K562 (cell line): ENCODE results near the gene HEXIM2. TPM values are rescaled to one million over a fixed set of nuclear protein-coding genes. Genes with fewer than 3 reads are reported as not detected.
A peak's percentile ranks its signal among the peaks of the same experiment; 100 is the strongest.

Experiments
- AFF1 ChIP-seq, 2 experiments: fragments of 450-650 bp; IDR thresholded peaks; 2 replicates each; pipeline ENCODE4 v1.6.1; 2018; ENCODE audit warnings: mild to moderate bottlenecking in 2 of 2, low read depth in 1 of 2; ENCODE audit not compliant: partially characterized antibody in 2 of 2
- ARID3A ChIP-seq: IDR thresholded peaks from 2 replicates; pipeline ENCODE4 v1.6.1; 2012; ENCODE audit warnings: low read depth, low read length, improper control_type of control experiment, borderline replicate concordance
- BRD9 ChIP-seq: fragments of 450-650 bp; IDR thresholded peaks from 2 replicates; pipeline ENCODE4 v1.6.1; 2018; ENCODE audit warnings: low read depth; ENCODE audit not compliant: partially characterized antibody
- CXXC5 ChIP-seq: fragments of 250-450 bp; sonication (Bioruptor Pico); IDR thresholded peaks from 2 replicates; pipeline ENCODE4 v1.8.0; 2022; ENCODE audit warnings: inconsistent platforms, mild to moderate bottlenecking, moderate library complexity
- EP300 ChIP-seq: IDR thresholded peaks from 2 replicates; pipeline ENCODE4 v1.6.1; 2012; ENCODE audit warnings: low read length, improper control_type of control experiment
- HINFP ChIP-seq: fragments of 450-650 bp; conservative IDR thresholded peaks from 2 replicates; pipeline ENCODE4 v1.6.1; 2016; ENCODE audit warnings: missing genetic modification characterization, low read depth, mild to moderate bottlenecking, control low read depth, missing compliant biosample characterization
- KAT7 ChIP-seq: sonication (generic); formaldehyde crosslinking; IDR thresholded peaks from 2 replicates; pipeline ENCODE4 v1.8.0; 2022; ENCODE audit warnings: missing genetic modification reagents, mild to moderate bottlenecking, borderline replicate concordance
- L3MBTL2 ChIP-seq: fragments of 450-650 bp; IDR thresholded peaks from 2 replicates; pipeline ENCODE4 v1.6.1; 2016; ENCODE audit warnings: mild to moderate bottlenecking, moderate library complexity
- PHF21A ChIP-seq: fragments of 450-650 bp; IDR thresholded peaks from 2 replicates; pipeline ENCODE4 v1.6.1; 2017; ENCODE audit warnings: low read depth, borderline replicate concordance
- SP1 ChIP-seq: sonication (generic); formaldehyde crosslinking; IDR thresholded peaks from 2 replicates; pipeline ENCODE4 v1.8.1; 2022; ENCODE audit warnings: mild to moderate bottlenecking, missing genetic modification reagents
- SREBF1 ChIP-seq: fragments of 150-350 bp; IDR thresholded peaks from 2 replicates; pipeline ENCODE4 v1.6.1; 2014; ENCODE audit warnings: antibody characterized with exemption, low read depth, low read length, borderline replicate concordance
- STAG1 ChIP-seq: sonication (generic); formaldehyde crosslinking; IDR thresholded peaks from 2 replicates; pipeline ENCODE4 v1.5.0; 2020; ENCODE audit warnings: missing genetic modification reagents, borderline replicate concordance
- TEAD1 ChIP-seq, 2 experiments: fragments of 450-650 bp in 1 of 2; sonication (generic) in 1 of 2; formaldehyde crosslinking; IDR thresholded peaks; 2 replicates each; pipeline versions ENCODE4 v1.4.0 to v1.8.0; 2020 to 2022; ENCODE audit warnings: mild to moderate bottlenecking in 2 of 2, missing genetic modification reagents in 1 of 2
- ZBTB7A ChIP-seq: IDR thresholded peaks from 2 replicates; pipeline ENCODE4 v1.6.1; 2011; ENCODE audit warnings: low read depth, mild to moderate bottlenecking, low read length, moderate library complexity, borderline replicate concordance; ENCODE audit not compliant: control insufficient read depth
- ZNF133 ChIP-seq: fragments of 250-450 bp; sonication (Bioruptor Pico); IDR thresholded peaks from 2 replicates; pipeline ENCODE4 v1.4.0; 2020; ENCODE audit warnings: mild to moderate bottlenecking
- ZNF644 ChIP-seq: fragments of 200-800 bp; sonication (Bioruptor generic); IDR thresholded peaks from 2 replicates; pipeline ENCODE4 v1.6.1; 2016; ENCODE audit warnings: low read depth, missing genetic modification characterization, missing compliant biosample characterization
- polyA plus RNA-seq, 8 experiments: library from polyadenylated mRNA; depleted of rRNA in 4 of 8; stranded (reverse) in 5 of 8; unstranded in 3 of 8; fragments of >200 nt; fragmentation: Nextera tagmentation in 2 of 8; fragmentation: Illumina TruSeq in 1 of 8; extraction: Ambion mirVana in 2 of 8; extraction: Trizol in 1 of 8; gene quantifications; 2 replicates each; pipeline versions ENCODE4 v1.2.1 to v1.2.3, GENCODE V29; 2011 to 2014; ENCODE audit warnings: inconsistent platforms in 1 of 8, missing spikeins in 1 of 8
- total RNA-seq, 7 experiments: library from RNA; depleted of rRNA in 6 of 7; stranded (reverse); fragments of >200 nt in 6 of 7; fragmentation: Illumina TruSeq in 2 of 7; extraction: Trizol in 2 of 7; gene quantifications; 2 replicates each; pipeline versions ENCODE4 v1.2.1 to v1.2.3, GENCODE V29; 2011 to 2021; ENCODE audit warnings: low replicate concordance in 1 of 7
- TF ChIP-seq, protein P1 (sequence below): fragments of 450-650 bp; IDR thresholded peaks from 2 replicates; pipeline ENCODE4 v1.7.0; 2016; ENCODE audit warnings: borderline replicate concordance

Gene HEXIM2
- total and polyA plus RNA-seq, 9 of the 15 experiments (the other 6 are each of a cell fraction or from before 2014, with no cell fraction given), result 0.69 to 3.4 (median 1.1) TPM; not detected in 2

GRCh38 chr17:45197555-45198334, 36.1 kb downstream of the HEXIM2 start (continued):
- peak; percentile 56 for TF ChIP-seq CXXC5 (CRISPR knock-in tag)
- peak; percentile 56 for TF ChIP-seq L3MBTL2
- TF ChIP-seq BRD9, result peak; percentile 94
- TF ChIP-seq, protein P1, sequence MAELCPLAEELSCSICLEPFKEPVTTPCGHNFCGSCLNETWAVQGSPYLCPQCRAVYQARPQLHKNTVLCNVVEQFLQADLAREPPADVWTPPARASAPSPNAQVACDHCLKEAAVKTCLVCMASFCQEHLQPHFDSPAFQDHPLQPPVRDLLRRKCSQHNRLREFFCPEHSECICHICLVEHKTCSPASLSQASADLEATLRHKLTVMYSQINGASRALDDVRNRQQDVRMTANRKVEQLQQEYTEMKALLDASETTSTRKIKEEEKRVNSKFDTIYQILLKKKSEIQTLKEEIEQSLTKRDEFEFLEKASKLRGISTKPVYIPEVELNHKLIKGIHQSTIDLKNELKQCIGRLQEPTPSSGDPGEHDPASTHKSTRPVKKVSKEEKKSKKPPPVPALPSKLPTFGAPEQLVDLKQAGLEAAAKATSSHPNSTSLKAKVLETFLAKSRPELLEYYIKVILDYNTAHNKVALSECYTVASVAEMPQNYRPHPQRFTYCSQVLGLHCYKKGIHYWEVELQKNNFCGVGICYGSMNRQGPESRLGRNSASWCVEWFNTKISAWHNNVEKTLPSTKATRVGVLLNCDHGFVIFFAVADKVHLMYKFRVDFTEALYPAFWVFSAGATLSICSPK, result peak; percentile 49; the same call in 1 of the 2 replicates
- TF ChIP-seq ZNF644, result no peak
- peak; percentile 60; the same call in 1 of the 2 replicates for TF ChIP-seq PHF21A
- peak; percentile 39 to 72; a peak in 2 of 4 replicates for TF ChIP-seq TEAD1 (CRISPR knock-in tag; IDR thresholded peaks at IDR 0.05)
- TF ChIP-seq SP1 (CRISPR knock-in tag), result peak; percentile 69
- TF ChIP-seq SREBF1, result no peak
- peak; percentile 92; the same call in 1 of the 2 replicates for TF ChIP-seq KAT7
- no peak for TF ChIP-seq ZNF133
- peak; percentile 69; the same call in 1 of the 2 replicates for TF ChIP-seq ZBTB7A
- TF ChIP-seq HINFP (tag), result 0 out of 2 replicates have a peak, but pooled peaks have one; percentile 11
- TF ChIP-seq AFF1 (IDR thresholded peaks at IDR 0.05; ENCODE audit: low read depth in 1 of 2, partially characterized antibody in 2 of 2), result peak; percentile 42 to 44
- peak; percentile 28; the same call in 1 of the 2 replicates for TF ChIP-seq EP300
- TF ChIP-seq ARID3A, result peak; percentile 67; the same call in 1 of the 2 replicates
- peak; percentile 86; the same call in 1 of the 2 replicates for TF ChIP-seq STAG1 (CRISPR knock-in tag)
